Neural cell (in vitro differentiated cells): ENCODE data around the gene LRRC31.

ENCODE experiments used
- EP300 ChIP-seq: fragments of 450-650 bp; conservative IDR thresholded peaks from 2 replicates; pipeline ENCODE4 v1.6.1; 2014; ENCODE audit warnings: antibody characterized with exemption, mild to moderate bottlenecking, moderate library complexity; ENCODE audit not compliant: poor library complexity, severe bottlenecking
- EZH2 ChIP-seq: fragments of 200-600, 300-800 bp; shearing (Covaris generic), sonication (generic); IDR thresholded peaks from 2 replicates; pipeline ENCODE4 v1.6.1; 2014; ENCODE audit warnings: antibody characterized with exemption, low read length, borderline replicate concordance, mild to moderate bottlenecking; ENCODE audit not compliant: insufficient read depth, poor library complexity, severe bottlenecking
- MXI1 ChIP-seq: fragments of 450-650 bp; conservative IDR thresholded peaks from 2 replicates; pipeline ENCODE4 v1.6.1; 2014; ENCODE audit warnings: antibody characterized with exemption, mild to moderate bottlenecking; ENCODE audit not compliant: poor library complexity, severe bottlenecking
- POLR2AphosphoS5 ChIP-seq: IDR thresholded peaks from 2 replicates; pipeline ENCODE4 v1.6.1; 2012
- REST ChIP-seq: IDR thresholded peaks from 2 replicates; pipeline ENCODE4 v1.6.1; 2012; ENCODE audit warnings: borderline replicate concordance
- SMC3 ChIP-seq: fragments of 450-650 bp; conservative IDR thresholded peaks from 2 replicates; pipeline ENCODE4 v1.6.1; 2014; ENCODE audit warnings: antibody characterized with exemption, mild to moderate bottlenecking, moderate library complexity; ENCODE audit not compliant: poor library complexity
- TAF1 ChIP-seq: IDR thresholded peaks from 2 replicates; pipeline ENCODE4 v1.6.1; 2012; ENCODE audit warnings: low read depth
- TF ChIP-seq, protein P1 (sequence below): fragments of 450-650 bp; IDR thresholded peaks from 2 replicates; pipeline ENCODE4 v1.5.1; 2014; ENCODE audit warnings: antibody characterized with exemption, mild to moderate bottlenecking, moderate library complexity; ENCODE audit not compliant: poor library complexity, severe bottlenecking

GRCh38 chr3:169879845-169880575 lies 10.3 kb upstream of the LRRC31 start:
- TF ChIP-seq, protein P1, sequence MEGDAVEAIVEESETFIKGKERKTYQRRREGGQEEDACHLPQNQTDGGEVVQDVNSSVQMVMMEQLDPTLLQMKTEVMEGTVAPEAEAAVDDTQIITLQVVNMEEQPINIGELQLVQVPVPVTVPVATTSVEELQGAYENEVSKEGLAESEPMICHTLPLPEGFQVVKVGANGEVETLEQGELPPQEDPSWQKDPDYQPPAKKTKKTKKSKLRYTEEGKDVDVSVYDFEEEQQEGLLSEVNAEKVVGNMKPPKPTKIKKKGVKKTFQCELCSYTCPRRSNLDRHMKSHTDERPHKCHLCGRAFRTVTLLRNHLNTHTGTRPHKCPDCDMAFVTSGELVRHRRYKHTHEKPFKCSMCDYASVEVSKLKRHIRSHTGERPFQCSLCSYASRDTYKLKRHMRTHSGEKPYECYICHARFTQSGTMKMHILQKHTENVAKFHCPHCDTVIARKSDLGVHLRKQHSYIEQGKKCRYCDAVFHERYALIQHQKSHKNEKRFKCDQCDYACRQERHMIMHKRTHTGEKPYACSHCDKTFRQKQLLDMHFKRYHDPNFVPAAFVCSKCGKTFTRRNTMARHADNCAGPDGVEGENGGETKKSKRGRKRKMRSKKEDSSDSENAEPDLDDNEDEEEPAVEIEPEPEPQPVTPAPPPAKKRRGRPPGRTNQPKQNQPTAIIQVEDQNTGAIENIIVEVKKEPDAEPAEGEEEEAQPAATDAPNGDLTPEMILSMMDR: no peak
- TF ChIP-seq POLR2AphosphoS5 (no peak), EZH2 (no peak), REST (no peak), MXI1 (no peak), EP300 (no peak), SMC3 (no peak), TAF1 (no peak)
